Stimulated activated CD8-positive, alpha-beta memory T cell treated with anti-CD3 and anti-CD28 coated beads, Interleukin-4, amount 100 ng/mL, for 48 hours (primary cell): Measurements from ENCODE around the gene G6PC2.
"Not testable (repeated sequence)": the region's sequence is repeated elsewhere in the genome, so short reads cannot be mapped to it uniquely, and the experiment has no call there.

Experiments
- DNase-seq: peaks from one replicate; pipeline ENCODE4 v3.0.0-alpha.2; 2020

G6PC2 gene

DNA sequence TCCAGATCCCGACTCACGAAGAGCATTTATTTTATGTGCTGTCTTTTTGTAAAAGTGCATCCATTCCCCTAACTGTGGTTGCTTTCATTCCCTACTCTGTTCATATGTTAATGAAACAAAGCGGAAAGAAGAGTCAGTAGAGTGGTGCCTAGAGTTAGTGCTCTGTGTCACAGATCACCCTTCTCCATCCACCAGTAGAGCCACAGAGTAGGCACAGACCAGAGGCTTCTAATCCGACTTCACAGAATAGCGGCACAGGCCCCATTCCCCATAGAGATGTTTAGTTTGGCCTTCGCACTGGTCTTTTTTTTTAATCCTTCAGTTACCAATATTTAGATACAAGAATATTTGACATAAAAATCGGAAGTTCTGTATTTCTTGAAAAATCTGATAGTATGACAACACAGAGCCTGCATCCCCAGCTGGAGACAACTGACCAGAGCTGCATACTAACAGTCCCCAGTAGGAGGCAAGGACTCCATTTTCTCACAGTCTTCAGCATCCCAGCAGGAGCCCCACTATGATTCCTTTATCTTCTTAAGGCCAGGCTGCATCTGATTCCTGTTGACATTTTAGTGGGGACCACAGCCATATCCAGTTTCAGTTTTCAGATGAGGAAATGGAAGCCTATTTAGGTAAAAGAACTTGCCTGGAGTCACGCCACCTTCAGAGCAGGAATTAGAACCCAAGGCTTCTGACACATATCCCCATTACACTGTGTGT, 7.0 kb downstream of the G6PC2 start:
- DNase-seq = no peak

DNA sequence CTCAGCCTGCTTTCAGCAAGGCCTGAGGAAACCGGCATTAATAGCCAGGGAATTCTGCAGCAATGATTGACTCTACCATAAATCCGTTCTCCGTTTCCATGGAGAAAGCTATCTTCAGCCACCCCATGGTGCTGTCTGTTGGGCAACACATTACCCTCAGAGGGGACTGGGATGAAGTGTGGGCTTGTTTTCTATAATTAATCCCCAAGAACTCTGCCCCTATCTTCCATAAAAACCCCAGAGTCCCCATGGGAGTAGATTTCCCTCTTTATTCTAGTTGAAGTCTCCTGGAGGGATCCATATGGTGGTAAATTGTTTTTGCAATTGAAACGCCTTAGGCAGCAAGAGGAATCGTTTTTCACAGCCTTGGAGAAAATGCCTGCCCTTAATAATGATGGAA, 9.2 kb downstream of the G6PC2 start:
- no peak for DNase-seq

DNA sequence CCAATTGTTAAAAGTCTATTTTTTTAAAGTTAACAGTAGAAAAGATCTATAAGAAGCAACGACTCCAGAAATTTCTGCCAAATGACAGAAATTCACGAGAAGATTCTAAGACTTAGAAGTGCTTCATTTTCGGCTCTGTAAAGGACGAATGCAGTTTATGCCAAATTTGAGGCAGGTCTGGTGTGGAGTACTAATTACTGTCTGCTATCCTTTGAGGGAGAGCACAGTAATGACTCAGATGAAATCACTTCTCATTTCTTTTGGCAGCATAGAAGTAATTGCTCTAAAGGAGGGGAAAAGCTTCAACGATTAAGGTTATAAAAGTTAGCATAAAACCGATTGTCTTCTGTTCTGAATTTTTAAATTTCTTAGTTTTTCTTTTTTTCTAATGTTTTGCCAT, 11.4 kb downstream of the G6PC2 start:
- DNase-seq = no peak

DNA sequence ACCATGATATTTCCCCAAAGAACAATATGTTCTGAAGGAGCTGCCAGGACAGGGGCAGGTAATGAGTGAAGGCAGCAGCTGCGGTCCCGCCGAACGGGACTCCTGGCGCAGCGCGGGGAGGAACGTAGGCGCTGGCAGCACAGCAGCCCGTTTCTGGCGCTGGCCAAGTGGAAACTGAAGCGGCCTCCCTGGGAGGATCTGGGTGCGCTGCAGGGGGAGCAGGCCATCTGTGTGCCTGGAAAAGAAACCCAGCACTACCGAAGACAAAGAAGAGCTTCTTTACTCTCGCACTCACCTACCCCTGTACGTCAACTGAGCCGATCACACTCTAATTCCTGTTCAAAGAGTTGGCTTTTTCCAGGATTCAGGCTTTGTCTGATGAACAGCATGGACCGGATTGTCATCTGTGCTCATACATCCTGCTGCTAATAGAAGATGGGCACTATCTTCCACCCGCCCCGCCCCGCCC, 11.8 kb downstream of the G6PC2 start:
- DNase-seq = no peak

DNA sequence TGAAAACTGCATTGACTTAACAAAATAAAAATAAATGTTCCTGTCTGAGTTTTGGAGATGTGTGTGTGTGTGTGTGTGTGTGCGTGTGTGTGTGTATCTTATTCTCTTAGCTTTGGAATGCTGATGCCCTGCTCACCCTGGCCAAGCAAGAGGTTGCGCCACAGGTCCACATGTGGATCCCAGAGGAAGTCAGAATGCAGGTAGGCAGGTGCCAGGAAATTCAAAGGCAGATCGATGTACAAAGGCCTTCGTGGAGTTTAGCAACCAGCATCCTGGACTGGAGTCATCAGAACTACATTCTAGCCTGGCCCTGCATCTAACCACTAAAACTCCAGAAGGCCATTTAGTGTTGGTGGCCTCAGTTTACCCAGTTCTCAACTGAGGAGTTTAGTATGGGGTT, 12.4 kb downstream of the G6PC2 start:
- no peak for DNase-seq

DNA sequence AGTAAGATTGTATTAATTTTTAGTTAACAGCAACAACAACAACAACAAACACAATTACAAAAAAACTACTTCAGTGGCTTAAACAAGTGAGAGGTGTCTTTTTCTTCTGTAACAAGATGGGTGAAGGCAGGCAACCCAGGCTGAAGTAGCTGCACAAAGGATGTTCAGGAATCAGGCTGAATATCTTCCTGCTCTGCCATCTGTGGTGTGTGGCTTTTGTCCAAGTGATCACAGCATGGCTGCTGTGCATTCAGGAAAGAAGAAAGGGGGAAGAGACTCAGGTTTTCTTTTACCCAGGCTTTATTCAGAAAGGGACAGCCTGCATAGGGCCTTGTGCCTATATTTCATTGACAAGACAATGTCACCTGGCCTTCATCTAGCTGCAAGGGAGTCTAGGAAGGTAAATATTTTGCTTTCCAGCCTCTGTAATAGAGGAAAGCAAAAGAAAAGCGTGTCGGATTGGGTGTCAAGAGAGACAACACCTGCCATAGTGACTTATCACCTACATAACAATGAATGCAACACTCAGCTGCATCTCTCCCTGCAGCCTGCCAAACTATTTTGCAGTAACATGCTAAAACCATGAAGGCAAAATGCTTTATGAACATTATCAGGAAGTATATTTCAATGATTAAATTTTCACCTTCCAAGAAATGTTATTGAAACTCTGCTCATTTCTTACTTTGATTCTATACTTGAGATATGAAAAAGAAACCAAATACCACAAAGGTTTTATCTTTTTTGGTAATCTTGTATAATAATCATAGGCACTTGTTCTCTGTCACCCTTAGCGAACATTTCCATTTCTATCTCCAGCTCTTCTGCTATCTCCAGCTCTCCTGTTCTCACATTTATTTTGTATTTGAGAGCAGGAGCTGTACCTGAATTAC, 14.6 kb downstream of the G6PC2 start:
- DNase-seq = no peak

DNA sequence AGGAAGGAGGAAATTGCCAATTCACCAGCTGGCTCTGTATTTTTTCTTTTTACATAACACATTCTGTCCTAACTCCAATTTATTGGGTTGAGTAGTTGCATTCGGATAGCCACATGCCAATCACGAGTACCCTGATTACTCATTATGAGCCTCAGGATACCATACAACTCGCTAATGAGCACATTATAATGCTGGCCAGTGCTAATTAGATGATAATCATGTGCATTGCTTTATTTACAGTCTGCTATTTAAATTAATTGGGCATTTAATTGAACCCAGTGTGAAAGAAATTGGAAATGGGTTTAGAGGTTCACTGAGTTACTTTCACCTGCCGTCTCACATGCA, 15.2 kb downstream of the G6PC2 start:
- DNase-seq = no peak

DNA sequence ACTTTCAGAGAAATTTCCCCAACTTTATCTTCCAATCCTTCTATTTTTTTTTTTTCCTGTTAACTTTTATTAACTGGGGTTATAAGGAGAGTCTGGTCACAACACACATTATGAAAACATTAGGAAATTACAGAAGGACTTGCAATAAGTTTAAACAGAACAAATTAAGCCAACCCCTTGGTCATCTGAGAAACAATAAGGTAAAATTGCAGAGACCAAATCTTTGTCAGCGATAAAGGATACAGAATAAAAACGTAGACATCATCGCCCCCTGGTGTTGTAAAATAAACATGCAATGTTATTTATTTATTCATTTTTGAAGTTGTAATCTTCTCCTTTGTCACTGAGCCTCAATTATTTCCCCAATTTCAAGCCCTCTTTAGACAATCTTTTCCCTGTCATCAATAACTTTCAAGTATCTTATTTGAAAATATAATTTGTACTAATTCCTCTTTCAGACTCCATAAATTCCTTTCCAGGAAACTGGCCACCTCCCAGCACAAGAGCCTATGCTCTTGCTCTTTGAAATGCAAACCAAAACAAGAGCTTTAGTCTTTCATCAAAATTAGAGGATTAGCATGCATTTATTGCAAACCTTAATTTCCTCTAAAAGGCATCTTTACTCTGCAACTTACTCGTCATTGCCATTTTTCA, 19.5 kb downstream of the G6PC2 start:
- no peak for DNase-seq

DNA sequence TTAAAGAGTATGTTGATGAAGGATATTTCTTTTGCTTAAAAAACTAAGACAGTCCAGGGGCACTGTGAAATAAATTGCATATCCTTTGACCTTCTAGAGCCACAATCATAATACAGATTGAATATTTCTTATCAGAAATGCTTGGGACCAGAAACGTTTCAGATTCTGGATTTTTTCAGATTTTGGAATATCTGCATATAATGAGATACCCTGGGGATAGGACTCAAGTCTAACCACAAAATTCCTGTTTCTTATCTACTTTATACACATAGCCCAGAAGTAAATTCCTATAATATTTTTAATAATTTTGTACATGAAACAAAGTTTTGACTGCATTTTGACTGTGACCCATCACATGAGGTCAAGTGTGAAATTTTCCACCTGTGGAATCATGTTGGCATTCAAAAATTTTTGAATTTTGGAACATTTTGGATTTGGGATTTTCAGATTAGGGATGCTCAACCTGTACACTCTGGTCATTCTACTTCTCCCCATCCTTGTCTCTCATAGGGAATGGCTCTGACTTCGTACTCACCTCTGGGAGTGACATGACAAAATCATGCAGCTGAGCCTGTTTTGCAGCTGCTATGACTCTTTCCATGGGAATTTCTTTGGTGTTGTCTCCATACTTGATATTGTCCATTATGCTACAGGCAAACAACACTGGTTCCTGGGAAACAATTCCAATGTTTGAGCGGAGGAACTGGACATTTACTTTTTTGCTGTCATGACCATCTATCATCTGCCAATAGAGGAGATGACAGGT, 25.7 kb downstream of the G6PC2 start:
- no peak for DNase-seq

DNA sequence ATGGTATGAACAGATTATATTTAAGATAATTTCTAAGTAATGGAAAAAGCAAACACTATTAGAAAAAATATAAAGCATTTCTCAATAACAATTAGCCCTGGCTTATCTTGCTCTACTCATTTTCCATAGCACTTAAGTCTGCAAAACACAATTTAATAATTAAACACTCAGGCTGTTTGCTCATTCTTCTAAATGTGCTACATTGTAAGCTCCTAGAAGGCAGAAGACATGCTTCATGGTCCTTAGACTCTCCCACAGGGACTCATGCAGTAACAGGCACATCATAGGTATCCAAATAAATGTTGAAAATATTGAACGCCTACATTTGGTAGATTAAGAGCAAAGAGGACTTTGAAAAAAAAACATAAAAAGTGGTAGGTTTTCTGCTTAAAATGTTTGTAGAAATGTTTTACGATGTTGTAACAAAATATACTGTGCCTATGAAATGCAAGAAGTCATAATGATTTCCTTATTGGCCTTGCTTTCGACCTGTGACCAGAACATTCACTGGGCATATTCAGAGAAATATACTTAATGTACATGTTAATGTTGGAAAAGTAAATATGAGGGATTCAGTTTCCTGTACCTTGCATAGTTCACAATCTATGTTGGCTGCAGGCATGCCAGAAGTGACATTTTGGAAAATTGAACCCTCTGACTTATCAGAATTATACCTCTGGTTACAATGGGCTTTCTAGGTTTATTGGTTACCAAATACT, 27.2 kb downstream of the G6PC2 start:
- DNase-seq = no peak

DNA sequence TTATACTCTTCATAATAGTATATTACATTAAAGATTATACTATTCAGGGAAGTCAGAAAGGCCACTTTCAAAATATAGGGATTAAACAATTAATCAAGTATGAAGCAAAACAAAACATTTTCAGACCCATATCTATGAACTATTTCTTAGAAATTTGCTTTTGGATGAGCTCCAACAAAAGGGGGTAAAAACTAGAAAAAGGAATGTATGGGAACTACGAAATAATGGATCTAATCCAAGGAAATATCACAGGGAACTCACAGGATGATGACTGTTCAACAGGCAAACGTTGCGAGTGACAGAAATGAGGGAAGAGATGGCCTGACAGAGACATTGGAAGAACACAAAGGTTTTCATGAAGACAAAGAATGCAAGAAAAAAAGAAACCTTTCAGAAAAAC, 27.9 kb downstream of the G6PC2 start:
- DNase-seq = no peak

DNA sequence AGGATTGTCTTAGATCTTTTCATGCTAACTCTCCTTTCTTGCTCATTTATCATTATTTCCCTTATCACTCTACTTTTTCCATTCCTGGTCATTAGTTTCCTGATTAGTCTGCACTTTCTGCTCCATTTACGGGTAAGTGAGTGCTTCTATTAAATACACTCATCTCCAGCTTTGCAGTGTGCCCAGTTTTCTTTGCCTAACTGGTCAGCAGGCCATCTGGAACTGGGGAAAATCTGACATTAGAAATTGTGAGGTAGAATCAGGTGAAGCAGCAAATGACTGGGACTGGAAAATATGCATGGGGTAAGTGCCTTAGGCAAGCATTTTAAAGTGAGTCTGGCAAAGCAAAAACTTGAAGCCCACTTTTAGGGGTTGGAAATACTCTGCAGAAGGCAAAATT, 29.2 kb downstream of the G6PC2 start:
- no peak for DNase-seq

DNA sequence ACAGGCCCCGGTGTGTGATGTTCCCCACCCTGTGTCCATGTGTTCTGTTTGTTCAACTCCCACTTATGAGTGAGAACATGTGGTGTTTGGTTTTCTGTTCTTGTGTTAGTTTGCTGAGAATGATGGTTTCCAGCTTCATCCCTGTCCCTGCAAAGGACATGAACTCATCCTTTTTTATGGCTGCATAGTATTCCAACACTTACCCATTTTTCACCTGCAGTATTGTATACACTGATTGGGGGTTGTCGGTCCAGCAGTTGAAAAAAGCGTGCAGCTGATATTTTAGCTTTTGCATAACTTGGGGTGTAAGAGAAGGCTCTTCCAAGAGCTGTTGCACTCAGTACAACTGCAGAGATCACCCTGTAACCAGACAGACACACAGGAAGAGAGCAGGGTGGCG, 31.1 kb downstream of the G6PC2 start:
- not testable (repeated sequence) for DNase-seq

DNA sequence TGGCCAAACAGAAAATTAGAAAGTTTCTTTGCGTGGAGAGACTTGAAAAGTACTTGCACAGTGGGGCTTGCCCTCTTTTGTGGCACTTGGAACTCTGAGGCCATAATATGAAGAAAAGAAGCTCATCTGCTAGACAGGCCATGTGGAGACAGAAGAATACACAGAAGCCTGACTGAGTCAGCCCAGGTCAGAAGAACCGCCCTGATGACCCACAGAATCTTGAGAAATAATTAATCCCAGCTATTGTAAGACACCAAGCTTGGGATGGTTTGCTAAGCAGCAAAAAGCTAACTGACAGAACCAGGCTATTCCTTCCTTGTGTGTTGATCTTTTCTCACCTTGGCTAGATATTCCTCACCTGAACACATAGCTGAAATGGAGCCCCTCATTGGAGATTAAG, 33.7 kb downstream of the G6PC2 start:
- DNase-seq = no peak

DNA sequence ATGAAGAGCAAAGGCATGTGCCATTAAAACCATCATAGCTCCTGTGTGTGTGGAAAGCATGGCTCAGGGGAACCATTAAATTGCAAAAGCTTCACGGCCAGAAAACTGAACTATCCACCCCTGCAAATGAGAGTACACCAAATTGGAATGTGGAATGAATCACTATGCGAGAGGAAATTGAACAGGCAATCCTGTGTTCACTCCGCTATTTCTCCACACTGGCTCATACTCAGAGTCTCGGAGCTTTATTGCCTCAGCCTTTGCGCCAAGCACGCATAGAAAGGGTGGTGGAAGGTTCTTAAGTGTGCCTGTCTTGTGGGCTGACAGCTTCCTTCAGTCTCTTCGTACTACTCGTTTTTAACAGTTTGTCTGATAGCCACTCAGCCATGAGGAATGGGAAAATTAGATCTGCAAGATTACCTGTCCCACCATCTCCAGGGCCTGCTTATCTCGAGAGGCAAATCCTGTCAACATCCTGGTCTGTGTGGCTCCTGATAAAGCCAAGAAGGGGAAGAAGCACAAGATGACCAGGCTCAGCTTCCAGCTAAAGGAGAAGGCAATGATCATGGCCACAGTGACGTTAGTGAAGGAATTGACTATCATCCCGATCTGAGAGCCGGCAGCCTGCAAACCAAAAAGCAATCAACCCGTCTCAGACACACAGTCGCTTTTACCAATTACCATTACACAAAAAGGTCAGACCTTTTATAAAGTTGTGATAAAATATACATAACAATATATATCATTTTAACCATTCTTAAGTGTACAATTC, 34.9 kb downstream of the G6PC2 start:
- no peak for DNase-seq

DNA sequence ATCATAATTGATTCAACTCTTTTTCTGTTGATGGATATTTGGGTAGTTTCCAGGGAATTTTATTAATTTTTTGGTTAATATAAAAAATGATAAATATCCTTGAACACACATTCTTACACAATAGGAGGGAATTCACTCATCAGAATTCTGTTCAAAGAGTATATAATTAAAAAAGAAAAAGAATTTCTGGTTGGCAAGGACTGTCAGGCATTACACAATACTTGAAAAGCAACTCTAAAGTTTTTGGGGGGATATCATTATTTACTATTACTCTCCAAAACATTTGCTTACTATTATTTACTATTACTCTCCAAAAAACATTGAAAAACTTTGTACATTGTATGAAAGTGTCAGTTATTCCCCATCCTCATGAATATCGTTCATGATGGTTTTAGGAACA, 38.0 kb downstream of the G6PC2 start:
- no peak for DNase-seq

DNA sequence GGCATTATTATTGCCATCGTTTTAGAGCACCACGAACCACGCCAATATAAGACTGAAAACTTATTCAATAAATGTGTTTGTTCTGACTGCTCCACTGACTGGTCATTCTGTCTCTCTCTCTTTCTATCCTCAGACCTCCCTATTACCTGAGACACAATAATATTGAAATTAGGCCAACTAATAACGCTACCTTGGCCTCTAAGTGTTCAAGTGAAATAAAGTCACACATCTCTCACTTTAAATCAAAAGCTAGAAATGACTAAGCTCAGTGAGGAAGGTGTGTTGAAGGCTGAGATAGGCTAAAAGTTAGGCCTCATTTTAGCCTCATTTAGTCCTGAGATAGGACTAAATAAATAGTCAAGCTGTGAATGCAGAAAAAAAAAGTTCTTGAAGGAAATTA, 38.8 kb downstream of the G6PC2 start:
- no peak for DNase-seq

DNA sequence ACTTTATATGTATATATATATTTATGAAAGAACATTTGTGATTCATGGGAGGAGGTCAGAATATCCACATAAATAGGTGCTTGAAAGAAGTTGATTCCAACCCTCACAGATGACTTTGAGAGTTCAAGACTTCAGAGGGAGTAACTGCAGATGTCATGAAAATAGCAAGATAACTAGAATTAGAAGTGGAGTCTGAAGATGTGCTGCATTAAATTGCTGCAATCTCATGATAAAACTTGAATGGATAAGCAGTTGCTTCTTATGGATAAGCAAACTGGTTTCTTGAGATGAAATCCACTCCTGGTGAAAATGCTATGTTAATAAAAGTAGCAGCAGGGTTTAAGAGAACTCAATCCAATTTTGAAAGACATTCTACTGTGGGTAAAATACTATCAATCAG, 40.2 kb downstream of the G6PC2 start:
- DNase-seq = no peak

DNA sequence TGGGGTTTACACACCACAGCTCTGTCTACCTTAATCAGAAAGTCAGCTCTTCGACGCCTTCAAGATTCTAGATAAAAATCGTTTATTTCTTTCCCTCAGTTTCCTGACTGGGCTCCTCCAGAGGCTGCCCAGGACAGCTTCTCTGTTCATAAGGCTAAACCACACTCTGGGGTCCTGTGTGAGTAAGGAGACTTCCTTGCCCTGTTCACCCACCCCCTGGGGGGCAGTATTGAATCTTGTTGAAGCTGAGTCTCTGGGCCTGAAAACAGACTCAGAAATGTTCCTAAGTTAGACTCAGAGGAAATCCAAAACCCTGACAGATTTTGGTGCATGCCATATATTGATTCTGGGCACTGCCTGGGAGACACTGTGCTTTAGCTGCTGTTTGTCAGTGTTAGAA, 43.0 kb downstream of the G6PC2 start:
- DNase-seq = no peak

DNA sequence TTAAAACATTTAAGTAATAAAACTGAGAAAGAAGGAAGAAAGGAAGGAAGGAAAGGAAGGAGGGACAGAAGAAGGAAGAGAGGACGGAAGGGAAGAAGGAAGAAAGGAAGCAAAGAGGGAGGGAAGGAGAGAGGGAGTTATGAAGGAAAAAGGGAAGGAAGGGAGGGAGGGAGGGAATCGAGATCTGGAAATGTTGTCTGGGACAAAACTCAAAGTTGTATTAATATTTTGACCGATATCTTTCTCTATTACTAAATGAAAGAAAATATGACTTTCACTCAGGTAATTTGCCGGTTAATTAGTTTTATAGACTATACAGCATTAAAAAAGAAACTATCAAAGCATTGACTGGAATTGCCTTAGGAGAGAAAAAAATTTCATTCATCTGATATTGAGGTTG, 44.4 kb downstream of the G6PC2 start:
- DNase-seq = no peak

DNA sequence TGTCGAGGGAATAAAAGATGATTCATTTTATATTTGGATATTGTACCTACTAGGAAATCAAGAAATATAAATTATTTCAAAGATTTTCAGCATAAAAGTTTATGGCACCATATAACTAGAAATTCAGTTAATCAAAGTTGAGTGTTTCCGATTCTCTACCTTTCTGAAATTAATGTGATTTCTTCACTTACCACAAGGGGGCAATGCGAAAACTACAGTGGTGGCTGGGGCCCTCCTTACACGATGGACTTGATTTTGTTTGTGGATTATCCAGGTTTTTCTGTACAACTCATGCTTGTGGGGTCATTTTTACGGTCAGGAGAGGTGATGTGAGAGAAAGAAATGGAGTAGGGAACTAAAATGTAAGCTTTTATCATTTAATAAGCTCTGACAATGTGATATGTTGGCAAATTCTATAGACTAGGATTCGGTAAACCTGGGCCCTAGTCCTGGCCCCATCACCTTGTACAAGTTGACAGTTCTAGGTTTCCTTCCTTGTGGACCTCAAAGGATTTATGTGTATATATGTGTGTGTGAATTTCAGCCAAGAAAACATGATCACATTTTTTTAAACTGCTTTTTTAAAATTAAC, 47.6 kb downstream of the G6PC2 start:
- no peak for DNase-seq
